ENCODE results near the gene KCNS1.

Gene KCNS1

DNA sequence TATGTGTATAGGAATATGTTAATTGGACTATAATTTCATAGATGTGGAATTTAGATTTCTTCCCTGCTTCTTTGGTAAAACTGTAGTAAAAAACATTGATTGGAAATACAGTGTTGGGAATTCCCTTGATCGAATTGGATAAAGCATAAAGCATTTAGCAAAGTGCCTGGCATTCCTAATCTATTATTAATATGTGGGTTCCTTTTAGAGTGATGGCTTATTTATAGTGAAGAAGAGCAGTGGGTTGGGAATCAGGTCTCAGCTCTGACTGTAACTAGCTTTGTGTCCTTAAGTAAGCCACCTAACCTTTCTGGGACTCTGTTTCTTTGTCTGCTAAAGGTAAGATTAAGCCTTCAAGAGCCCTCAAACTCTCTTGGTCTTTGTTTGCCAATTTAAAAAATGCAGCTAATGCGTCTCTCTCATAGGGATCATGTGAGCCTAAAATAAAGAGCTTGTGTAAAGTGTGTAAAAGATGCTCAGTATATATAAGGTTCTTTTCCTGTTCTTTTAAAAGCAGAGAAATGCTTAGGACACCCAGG is 53.3 kb downstream of the KCNS1 start:
- no peak for DNase-seq

DNA sequence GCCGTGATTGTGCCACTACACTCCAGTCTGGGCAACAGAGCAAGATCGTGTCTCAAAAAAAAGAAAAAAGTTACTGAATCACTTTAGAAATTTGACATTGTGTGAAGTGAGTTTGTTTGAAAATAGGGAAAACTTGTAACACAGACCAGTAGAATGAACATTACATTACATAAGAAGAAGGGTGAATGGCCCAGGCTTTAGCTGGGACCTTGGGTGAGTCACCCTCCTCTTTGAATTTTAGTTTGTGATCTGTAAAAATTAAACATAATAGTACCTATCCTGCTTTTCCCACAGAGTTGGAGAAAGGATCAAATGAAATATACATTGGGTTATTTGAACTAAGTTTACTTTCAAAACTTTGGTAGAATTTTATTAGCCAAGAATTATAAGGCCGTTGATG is 56.3 kb downstream of the KCNS1 start:
- DNase-seq: no peak

DNA sequence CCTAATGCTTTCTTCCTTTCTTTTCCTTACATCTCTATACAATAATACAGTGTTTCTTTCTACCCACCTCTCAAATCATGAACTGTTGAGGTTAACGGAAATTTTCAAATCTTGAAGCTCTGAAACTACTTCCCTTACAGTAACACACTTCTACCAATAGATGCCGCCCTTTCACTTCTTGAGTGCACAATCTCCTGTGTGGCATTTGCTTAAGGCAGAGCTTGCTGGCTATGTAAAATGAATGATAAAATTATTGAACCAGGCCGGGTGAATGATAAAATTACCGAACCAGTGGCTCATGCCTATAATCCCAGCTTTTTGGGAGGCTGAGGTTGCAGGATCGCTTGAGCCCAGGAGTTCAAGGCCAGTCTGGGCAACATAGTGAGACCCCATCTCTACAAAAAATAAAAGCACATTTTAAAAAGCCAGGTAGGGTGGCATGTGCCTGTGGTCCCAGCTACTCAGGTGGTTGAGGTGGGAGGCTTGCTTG is 56.8 kb downstream of the KCNS1 start:
- peak; percentile 16 for DNase-seq

DNA sequence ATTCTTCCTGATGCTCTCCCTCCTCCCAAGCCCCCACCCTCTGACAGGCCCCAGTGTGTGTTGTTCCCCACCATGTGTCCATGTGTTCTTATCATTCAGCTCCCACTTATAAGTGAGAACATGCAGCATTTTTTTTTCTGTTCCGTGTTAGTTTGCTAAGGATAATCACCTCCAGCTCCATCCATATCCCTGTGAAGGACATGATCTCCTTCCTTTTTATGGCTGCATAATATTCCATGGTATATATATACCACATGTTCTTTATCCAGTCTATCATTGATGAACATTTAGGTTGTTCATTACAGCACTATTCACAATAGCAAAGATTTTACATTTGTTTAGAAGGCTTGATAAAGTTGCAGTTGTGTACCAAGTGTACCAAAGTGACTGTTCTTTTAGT is 57.9 kb downstream of the KCNS1 start:
- DNase-seq: no peak

Measured in NCI-H510A (cell line).